ENCODE results near the gene KBTBD12.

GRCh38 chr3:127961963-127962362 lies 46.9 kb downstream of the KBTBD12 start:
- TF ChIP-seq, protein P1, sequence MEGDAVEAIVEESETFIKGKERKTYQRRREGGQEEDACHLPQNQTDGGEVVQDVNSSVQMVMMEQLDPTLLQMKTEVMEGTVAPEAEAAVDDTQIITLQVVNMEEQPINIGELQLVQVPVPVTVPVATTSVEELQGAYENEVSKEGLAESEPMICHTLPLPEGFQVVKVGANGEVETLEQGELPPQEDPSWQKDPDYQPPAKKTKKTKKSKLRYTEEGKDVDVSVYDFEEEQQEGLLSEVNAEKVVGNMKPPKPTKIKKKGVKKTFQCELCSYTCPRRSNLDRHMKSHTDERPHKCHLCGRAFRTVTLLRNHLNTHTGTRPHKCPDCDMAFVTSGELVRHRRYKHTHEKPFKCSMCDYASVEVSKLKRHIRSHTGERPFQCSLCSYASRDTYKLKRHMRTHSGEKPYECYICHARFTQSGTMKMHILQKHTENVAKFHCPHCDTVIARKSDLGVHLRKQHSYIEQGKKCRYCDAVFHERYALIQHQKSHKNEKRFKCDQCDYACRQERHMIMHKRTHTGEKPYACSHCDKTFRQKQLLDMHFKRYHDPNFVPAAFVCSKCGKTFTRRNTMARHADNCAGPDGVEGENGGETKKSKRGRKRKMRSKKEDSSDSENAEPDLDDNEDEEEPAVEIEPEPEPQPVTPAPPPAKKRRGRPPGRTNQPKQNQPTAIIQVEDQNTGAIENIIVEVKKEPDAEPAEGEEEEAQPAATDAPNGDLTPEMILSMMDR (IDR thresholded peaks at IDR 0.05), result no peak
- TF ChIP-seq POLR2A (IDR thresholded peaks at IDR 0.05), result no peak

All from heart left ventricle (tissue), 13 donors.